ENCODE results near the gene PRR22.

DNA sequence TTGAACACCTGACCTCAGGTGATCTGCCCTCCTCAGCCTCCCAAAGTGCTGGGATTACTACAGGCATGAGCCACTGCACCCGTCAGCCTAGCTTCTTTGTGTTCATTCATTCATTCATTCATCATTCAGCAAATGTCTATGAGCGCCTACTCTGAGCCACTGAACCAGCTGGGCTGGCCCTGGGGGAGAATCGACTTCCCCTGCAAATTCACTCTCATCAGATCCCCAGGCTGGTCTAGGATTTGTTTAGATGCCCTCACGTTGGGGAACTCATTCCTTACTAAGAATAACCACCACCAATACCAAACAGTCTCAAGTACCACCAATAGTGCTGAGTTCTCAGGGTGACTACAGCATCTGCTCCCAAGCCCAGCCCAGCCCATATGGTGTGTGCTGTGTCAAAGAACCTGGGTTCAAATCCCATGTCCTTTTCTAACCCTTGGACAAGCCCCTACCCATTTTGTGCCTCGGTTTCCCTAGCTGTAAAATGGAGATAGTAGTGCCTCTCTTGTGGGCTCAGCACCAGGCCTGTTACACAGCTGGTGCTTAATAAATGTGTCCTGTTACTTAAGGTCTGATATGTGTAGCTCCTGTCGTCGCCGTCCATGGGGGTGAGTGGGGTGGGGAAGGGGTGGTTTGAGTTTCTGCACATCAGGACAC lies 37.1 kb upstream of the PRR22 start:
- TF ChIP-seq CTCF (IDR thresholded peaks at IDR 0.05): no peak
- TF ChIP-seq POLR2A (IDR thresholded peaks at IDR 0.05): no peak
